ENCODE data around the gene EXOSC5. TPM values are rescaled to one million over a fixed set of nuclear protein-coding genes. Genes with fewer than 3 reads are reported as not detected.
A peak's percentile ranks its signal among the peaks of the same experiment; 100 is the strongest.
"Not testable (repeated sequence)": the region's sequence is repeated elsewhere in the genome, so short reads cannot be mapped to it uniquely, and the experiment has no call there.

EXOSC5 gene
- total RNA-seq, 1 donor = 14.5 TPM

DNA sequence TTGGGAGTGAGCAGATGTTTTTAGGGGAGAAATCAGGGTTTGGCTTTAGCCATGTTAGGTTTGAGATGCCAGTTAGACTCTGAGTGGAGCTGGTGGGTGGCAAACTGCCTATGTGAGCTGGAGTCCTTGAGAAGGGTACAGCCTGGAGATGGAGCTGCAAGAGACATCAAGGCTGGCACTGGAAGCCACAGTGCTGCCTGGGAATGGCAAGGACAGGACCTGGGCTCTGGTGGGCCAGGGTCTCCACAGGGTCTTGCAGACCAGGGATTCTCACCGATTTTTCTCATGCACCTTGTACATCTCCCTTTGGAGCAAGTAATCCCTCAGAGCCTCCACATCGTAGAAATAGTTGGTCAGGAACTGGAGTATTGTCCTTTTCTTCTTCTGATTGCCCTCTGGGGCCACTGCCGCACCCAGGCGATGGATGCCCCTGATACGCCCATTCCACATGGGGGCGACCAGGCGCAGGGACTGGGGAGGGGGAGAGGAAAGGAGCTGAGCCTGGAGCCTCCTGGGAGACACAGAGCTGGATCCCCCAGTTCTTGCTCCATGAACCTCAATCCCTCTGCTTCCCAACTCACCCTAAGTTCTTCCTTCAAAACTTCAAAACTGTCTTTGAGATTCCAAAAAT lies 40.9 kb upstream of the EXOSC5 start:
- Histone ChIP-seq H2AFZ (ENCODE audit: low read length) (no peak overlapping the region), H3K4me2 (ENCODE audit: insufficient read depth, low read length) (no peak overlapping the region), H3K27ac (ENCODE audit: low read depth, low read length) (no peak overlapping the region), H3K4me1 (ENCODE audit: insufficient read depth, low read length) (peaks cover 5% of the 10 kb centered on the region), H3K36me3 (ENCODE audit: insufficient read depth, low read length) (peaks cover 10% of the 10 kb centered on the region), H3K4me3 (ENCODE audit: insufficient read depth, low read length) (no peak overlapping the region), H3K27me3 (ENCODE audit: insufficient read depth, low read length) (no peaks in the 10 kb centered on the region), H3K79me2 (ENCODE audit: insufficient read depth, low read length) (peaks cover 3% of the 10 kb centered on the region), H4K20me1 (ENCODE audit: insufficient read depth, low read length) (no peaks in the 10 kb centered on the region), H3K9me3 (ENCODE audit: low read depth, low read length) (no peaks in the 10 kb centered on the region)
- TF ChIP-seq, protein P1, sequence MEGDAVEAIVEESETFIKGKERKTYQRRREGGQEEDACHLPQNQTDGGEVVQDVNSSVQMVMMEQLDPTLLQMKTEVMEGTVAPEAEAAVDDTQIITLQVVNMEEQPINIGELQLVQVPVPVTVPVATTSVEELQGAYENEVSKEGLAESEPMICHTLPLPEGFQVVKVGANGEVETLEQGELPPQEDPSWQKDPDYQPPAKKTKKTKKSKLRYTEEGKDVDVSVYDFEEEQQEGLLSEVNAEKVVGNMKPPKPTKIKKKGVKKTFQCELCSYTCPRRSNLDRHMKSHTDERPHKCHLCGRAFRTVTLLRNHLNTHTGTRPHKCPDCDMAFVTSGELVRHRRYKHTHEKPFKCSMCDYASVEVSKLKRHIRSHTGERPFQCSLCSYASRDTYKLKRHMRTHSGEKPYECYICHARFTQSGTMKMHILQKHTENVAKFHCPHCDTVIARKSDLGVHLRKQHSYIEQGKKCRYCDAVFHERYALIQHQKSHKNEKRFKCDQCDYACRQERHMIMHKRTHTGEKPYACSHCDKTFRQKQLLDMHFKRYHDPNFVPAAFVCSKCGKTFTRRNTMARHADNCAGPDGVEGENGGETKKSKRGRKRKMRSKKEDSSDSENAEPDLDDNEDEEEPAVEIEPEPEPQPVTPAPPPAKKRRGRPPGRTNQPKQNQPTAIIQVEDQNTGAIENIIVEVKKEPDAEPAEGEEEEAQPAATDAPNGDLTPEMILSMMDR (IDR thresholded peaks at IDR 0.05; ENCODE audit: extremely low read depth, low read depth, low read length) = no peak
- peak; percentile 45 for DNase-seq (ENCODE audit: insufficient read length, low spot score, missing footprints)

DNA sequence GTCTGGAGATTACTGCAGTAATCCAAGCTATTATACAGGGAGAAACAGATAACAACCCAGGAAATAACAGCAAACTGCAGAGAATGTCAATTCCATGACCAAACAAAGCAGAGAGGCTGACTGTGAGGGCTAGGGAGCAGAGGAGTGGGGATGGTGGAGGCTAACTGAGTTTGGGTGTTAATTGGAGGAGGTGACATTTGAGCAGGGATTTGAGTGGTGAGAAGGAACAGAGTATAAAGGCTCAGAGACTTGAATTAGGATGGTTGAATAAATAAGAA lies 39.5 kb upstream of the EXOSC5 start:
- DNase-seq (ENCODE audit: insufficient read length, low spot score, missing footprints) = peak; percentile 54
- no peaks in the 10 kb centered on the region for H3K9me3 ChIP-seq (ENCODE audit: low read depth, low read length)
- H3K4me3 ChIP-seq (ENCODE audit: insufficient read depth, low read length) = no peak overlapping the region
- H3K27me3 ChIP-seq (ENCODE audit: insufficient read depth, low read length) = no peaks in the 10 kb centered on the region
- H3K27ac ChIP-seq (ENCODE audit: low read depth, low read length) = no peak overlapping the region
- H2AFZ ChIP-seq (ENCODE audit: low read length) = no peak overlapping the region
- H3K4me1 ChIP-seq (ENCODE audit: insufficient read depth, low read length) = peaks cover 5% of the 10 kb centered on the region
- peaks cover 20% of the 10 kb centered on the region for H3K36me3 ChIP-seq (ENCODE audit: insufficient read depth, low read length)
- no peak overlapping the region for H3K4me2 ChIP-seq (ENCODE audit: insufficient read depth, low read length)
- H4K20me1 ChIP-seq (ENCODE audit: insufficient read depth, low read length) = peaks cover 1% of the 10 kb centered on the region
- H3K79me2 ChIP-seq (ENCODE audit: insufficient read depth, low read length) = peaks cover 3% of the 10 kb centered on the region
- TF ChIP-seq, protein P1 (IDR thresholded peaks at IDR 0.05; ENCODE audit: extremely low read depth, low read depth, low read length) = no peak

DNA sequence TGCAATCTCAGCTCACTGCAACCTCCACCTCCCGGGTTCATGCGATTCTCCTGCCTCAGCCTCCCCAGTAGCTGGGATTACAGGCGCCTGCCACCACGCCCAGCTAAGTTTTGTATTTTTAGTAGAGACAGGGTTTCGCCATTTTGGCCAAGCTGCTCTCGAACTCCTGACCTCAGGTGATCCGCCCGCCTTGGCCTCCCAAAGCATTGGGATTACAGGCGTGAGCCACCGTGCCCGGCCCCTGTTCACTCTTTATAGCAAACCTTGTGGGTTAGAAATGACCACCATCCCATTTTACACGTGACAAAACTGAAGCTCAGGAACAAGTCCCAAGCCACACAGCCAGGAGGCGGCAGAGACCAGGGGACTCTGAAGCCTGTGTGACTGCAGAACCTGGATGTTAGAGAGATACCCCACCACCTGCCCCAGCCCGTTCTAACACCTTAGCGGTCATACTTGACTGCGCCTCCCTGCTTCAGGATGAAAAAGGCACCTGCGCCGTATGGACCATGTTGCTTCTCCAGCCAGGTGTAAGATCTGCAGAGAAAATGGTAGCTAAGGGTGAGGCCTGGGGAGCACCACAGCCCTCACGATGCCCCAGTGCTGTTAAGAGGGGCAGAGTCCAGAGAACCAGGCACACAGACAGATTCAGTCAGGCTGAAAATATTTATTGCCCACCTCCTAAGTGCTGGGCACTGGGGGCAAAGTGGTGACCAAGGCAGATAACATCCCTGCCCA lies 38.9 kb upstream of the EXOSC5 start:
- H2AFZ ChIP-seq (ENCODE audit: low read length) = no peak overlapping the region
- H3K4me3 ChIP-seq (ENCODE audit: insufficient read depth, low read length) = no peak overlapping the region
- TF ChIP-seq, protein P1 (IDR thresholded peaks at IDR 0.05; ENCODE audit: extremely low read depth, low read depth, low read length) = no peak
- peaks cover 3% of the 10 kb centered on the region for H3K79me2 ChIP-seq (ENCODE audit: insufficient read depth, low read length)
- no peaks in the 10 kb centered on the region for H3K9me3 ChIP-seq (ENCODE audit: low read depth, low read length)
- peaks cover 4% of the 10 kb centered on the region for H4K20me1 ChIP-seq (ENCODE audit: insufficient read depth, low read length)
- no peak for DNase-seq (ENCODE audit: insufficient read length, low spot score, missing footprints)
- H3K4me2 ChIP-seq (ENCODE audit: insufficient read depth, low read length) = no peak overlapping the region
- peaks cover 5% of the 10 kb centered on the region for H3K4me1 ChIP-seq (ENCODE audit: insufficient read depth, low read length)
- peaks cover 20% of the 10 kb centered on the region for H3K36me3 ChIP-seq (ENCODE audit: insufficient read depth, low read length)
- no peak overlapping the region for H3K27ac ChIP-seq (ENCODE audit: low read depth, low read length)
- no peaks in the 10 kb centered on the region for H3K27me3 ChIP-seq (ENCODE audit: insufficient read depth, low read length)

DNA sequence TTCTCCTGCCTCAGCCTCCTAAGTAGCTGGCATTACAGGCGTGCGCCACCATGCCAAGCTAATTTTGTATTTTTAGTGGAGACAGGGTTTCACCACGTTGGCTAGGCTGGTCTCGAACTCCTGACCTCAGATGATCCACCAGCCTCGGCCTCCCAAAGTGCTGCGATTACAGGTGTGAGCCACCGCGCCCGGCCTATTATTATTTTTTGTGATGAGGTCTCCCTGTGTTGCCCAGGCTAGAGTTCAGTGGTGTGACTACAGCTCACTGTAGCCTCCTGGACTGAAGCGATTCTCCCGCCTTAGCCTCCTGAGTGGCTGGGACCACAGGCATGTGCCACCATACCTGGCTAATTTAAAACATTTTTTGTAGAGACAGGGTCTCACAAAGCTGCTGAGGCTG lies 38.2 kb upstream of the EXOSC5 start:
- H4K20me1 ChIP-seq (ENCODE audit: insufficient read depth, low read length); DNase-seq (ENCODE audit: insufficient read length, low spot score, missing footprints); H3K27ac ChIP-seq (ENCODE audit: low read depth, low read length); H3K4me2 ChIP-seq (ENCODE audit: insufficient read depth, low read length); H3K9me3 ChIP-seq (ENCODE audit: low read depth, low read length); H3K79me2 ChIP-seq (ENCODE audit: insufficient read depth, low read length); H3K4me1 ChIP-seq (ENCODE audit: insufficient read depth, low read length); H3K27me3 ChIP-seq (ENCODE audit: insufficient read depth, low read length); H3K4me3 ChIP-seq (ENCODE audit: insufficient read depth, low read length); H2AFZ ChIP-seq (ENCODE audit: low read length): not testable (repeated sequence)
- peaks cover 20% of the 10 kb centered on the region for H3K36me3 ChIP-seq (ENCODE audit: insufficient read depth, low read length)
